Bronchial epithelial cell (primary cell): ENCODE data around the gene ANXA8. TPM values are rescaled to one million over a fixed set of nuclear protein-coding genes. Genes with fewer than 3 reads are reported as not detected.
A peak's percentile ranks its signal among the peaks of the same experiment; 100 is the strongest.
"Not testable (repeated sequence)": the region's sequence is repeated elsewhere in the genome, so short reads cannot be mapped to it uniquely, and the experiment has no call there.

ENCODE experiments used
- DNase-seq: peaks from one replicate; pipeline ENCODE4 v3.0.0-alpha.2; 2010; ENCODE audit warnings: low read depth
- FAIRE-seq: peaks from 2 replicates; lab custom pipeline; 2011; peaks lifted over from hg19 to GRCh38; lab: Jason Lieb, UNC
- H3K27me3 ChIP-seq: 2 replicates; pipeline ENCODE4 v1.5.1; 2011; ENCODE audit warnings: low read length; ENCODE audit not compliant: control insufficient read depth, insufficient read depth
- H3K36me3 ChIP-seq: 2 replicates; pipeline ENCODE4 v1.5.1; 2011; ENCODE audit warnings: low read length; ENCODE audit not compliant: control insufficient read depth, insufficient read depth
- H3K4me3 ChIP-seq: 2 replicates; pipeline ENCODE4 v1.5.1; 2011; ENCODE audit warnings: mild to moderate bottlenecking, low read depth, low read length, control low read depth
- total RNA-seq: library from RNA; depleted of rRNA; stranded (reverse); fragments of >200 nt; gene quantifications from 2 replicates; pipeline ENCODE4 v1.2.1, GENCODE V29; 2014
- TF ChIP-seq, protein P1 (sequence below): IDR thresholded peaks from 2 replicates; pipeline ENCODE4 v1.5.1; 2011; ENCODE audit warnings: mild to moderate bottlenecking, moderate library complexity, low read length, control low read depth, inconsistent platforms; ENCODE audit not compliant: insufficient read depth, severe bottlenecking

Gene ANXA8
- total RNA-seq, 1 donor from 2014 or later = 176 TPM

DNA sequence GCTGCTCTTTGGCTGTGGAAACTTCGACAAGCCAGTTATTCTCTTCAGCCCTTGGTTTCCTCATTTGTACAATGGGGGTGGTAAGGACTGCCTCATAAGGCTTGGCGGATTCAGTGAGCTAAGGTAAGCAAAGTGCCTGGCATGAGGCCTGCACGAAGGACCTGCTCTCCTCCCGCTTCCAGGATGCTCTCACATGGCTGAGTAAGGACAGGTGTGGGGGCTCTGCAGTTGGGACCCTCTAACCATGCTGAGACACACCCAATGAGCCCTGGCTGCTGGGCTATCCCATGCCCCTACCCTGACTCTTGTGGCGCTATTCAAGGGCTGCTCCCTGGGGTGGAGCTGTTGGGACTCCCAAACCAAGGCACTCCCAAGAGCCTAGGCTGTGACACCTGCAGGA lies 8.8 kb downstream of the ANXA8 start:
- not testable (repeated sequence) for H3K27me3 ChIP-seq, DNase-seq, FAIRE-seq

DNA sequence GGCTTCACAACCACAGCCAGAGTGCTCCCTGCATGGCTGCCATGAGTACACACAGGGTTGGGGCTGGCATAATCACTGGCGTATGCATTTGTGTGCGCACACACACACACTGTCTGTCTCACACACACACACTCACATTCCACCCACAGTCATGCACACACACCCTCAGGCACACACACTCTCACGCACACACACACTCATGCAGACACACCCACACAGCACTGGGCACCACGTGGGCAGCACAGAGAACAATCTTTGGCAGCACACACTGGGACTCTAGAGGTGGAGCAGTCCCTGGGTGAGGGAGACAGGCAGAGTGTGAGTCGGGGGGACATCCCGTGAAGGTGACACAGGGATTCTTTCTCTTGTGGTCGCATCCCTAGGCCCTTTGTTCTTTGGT lies 10.4 kb downstream of the ANXA8 start:
- H3K36me3 ChIP-seq, H3K4me3 ChIP-seq, FAIRE-seq, H3K27me3 ChIP-seq, DNase-seq: not testable (repeated sequence)

More for the DNA sequence above, 8.8 kb downstream of the ANXA8 start:
- not testable (repeated sequence) for H3K4me3 ChIP-seq, H3K36me3 ChIP-seq

DNA sequence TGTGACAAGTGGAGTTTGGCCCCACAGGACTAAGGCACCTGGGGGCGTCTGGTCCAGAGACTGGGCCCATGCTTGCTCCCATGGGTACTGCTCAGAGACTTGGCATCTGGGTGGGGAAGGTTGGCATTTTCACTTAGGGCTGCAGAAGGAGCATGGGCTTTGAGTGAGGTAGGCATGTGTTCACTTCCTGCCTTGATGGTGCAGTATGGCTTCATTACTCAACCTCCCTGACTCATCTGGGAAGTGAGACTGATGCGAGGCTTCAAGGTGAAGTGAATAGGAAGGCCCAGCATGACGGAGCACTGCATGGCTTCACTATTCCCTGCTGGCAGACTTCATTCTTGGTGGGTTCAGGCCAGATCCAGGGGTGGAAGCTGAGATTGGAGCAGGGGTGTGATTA lies 11.3 kb downstream of the ANXA8 start:
- H3K4me3 ChIP-seq, FAIRE-seq, H3K36me3 ChIP-seq, DNase-seq, H3K27me3 ChIP-seq: not testable (repeated sequence)

DNA sequence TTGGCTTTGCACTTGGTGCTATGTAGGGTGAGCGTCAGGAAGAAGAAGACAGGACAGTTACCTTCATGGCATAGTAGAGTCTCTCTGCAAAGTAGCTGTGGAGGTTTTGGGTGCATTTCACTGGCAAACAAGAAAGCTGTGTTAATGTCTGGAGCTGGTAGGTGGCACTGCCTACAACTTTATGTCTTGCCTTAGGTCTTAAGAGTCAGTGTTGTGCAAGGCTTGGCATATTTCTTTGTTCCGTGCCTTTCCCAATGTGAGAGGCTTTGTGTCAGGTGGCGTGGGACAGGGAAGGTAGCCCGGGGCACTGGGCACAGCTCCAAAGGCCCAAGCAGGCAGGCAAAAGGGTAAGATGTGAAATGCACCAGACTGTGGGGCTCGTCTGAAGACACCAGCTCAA lies 11.8 kb downstream of the ANXA8 start:
- not testable (repeated sequence) for H3K36me3 ChIP-seq, H3K27me3 ChIP-seq, H3K4me3 ChIP-seq, FAIRE-seq, DNase-seq

DNA sequence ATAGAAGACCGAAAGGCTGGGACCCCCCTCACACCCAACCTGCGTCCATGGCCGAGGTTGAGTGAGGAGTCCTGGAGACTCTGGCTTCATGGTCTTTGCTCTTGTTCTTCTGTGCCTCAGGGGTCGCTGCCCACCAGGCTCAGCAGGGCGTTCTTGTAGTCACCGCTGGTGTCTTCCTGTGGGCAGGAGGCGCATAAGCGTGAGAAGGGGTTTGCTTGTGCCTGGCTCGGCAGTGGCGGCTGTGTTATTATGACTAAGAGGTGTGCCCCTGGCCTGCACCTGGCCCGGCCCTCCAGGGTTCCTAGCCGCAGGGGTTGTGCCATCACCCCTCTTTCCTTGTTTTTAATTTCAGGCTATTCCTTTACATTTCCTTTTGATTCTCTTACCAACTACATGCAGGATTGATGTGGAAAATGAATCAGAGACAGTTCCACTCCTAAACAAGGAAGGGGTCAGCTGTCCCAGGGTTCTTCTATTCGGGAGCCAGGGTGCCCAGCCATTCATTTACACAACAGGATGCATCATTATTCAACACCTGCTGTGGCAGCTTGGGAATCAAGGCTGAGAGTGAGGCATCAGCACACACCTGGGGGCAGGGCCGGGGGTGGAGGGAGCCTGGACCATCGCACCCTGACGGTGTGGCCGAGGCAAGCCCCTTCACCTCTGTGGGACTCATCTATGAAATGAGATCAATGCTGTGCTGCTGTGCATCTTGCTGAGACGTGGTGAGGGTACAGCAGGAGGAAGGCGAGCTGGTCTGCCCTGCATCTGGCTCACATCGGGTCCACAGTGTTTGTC lies 15.0 kb downstream of the ANXA8 start:
- not testable (repeated sequence) for H3K4me3 ChIP-seq, H3K36me3 ChIP-seq, H3K27me3 ChIP-seq, DNase-seq, FAIRE-seq

DNA sequence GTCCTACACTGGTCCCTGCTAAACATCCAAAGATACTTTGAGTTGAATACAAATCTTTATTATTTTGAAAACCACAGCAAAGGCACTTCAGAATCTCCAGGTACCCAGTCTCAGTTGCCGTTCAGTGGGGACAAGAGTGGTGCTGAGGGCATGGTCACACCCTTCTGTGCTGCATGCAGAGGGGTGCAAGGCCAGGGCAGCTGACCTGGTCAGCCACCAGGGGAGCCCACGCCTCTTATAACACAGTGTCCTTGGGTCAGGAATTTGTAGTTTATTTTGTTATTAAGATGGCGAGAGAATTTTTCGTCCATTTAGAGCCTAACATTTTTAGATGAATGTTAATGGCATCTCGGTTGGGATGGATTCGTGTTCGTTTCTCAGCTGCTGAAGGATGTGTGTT lies 16.0 kb downstream of the ANXA8 start:
- not testable (repeated sequence) for H3K27me3 ChIP-seq, DNase-seq

DNA sequence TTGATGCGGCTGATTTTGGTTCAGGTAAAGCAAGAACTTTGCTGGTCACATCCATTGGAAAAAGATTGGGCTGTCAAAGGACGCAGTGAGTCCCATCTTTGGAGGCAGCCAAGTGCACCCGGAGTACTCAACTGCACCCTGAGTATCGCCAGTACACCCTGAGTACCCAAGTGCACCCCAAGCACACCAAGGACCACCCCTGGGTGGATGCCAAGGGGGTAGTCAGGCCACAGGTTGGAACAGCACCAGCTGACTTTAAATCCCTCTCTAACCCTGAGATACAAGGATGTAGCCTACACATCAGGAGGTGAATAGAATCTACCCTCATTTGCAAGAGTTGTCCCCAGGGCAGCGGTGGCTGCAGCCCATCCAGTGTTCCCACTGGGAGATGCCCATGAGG lies 16.5 kb downstream of the ANXA8 start:
- H3K36me3 ChIP-seq, H3K27me3 ChIP-seq, FAIRE-seq, H3K4me3 ChIP-seq, DNase-seq: not testable (repeated sequence)

More for the DNA sequence above, 16.0 kb downstream of the ANXA8 start:
- not testable (repeated sequence) for H3K4me3 ChIP-seq, H3K36me3 ChIP-seq, FAIRE-seq

DNA sequence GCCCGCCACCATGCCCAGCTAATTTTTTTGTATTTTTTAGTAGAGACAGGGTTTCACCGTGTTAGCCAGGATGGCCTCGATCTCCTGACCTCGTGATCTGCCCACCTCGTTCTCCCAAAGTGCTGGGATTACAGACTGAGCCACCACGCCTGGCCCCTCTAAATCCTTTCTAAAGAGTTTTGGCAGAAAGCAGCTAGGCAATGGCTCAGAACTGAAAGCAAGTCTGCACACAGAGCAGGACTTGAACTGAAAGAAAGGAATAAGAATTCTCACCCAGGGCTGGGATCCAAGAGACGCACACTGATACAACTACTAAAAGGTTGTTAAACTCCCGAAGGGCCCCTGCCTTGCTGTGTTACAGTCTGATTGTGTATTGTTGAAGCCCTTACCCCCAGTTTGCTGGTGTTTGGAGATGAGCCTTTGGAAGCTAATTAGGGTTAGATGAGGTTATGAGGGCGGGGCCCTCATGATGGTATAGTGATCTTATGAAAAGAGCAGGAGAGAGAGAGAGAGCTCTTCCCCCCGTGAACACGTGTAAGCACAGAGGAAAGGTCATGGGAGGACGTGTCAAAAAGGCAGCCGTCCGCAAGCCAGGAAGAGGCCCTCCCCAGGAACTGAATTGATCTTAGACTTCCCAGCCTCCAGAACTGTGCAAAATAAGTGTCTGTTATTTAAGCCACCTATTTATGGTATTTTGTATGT lies 18.5 kb downstream of the ANXA8 start:
- FAIRE-seq, H3K36me3 ChIP-seq, H3K4me3 ChIP-seq, H3K27me3 ChIP-seq, DNase-seq: not testable (repeated sequence)

DNA sequence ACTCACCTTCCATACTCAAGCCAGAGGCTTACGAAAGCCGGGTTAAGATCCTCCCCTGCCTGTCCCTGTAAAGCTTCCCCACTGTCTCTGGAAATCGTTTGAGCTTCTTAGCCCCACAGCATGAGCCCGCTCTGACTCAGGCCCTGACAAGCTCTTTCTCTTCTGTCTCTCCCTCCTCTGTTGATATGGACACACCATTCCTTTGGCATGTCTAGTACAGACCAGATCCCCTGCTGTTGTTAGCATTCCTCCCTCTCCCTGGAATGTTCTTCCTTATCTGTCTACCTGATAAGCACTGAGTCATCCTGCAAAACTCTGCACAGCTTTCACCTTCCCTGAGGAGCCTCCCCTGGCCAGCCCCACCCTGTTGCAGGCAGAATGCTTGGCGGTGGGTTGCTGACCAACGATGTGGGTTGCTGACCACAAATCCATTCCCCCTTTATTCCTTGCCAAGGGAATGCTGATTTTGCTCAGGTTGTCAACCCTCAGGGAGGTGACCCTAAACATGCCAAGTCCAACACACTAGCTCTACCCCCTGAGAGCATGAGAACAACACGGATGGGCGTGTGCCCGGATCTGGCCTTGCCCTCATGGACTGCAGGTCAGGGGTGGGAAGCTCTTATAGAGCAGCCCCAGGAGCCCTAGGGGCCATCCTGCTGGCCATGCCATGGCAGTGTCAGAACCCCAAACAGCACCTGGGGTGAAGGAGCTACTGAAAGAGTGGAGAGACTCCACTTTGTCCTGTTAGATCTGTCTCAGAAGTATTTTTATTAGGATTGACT lies 21.1 kb downstream of the ANXA8 start:
- FAIRE-seq, H3K4me3 ChIP-seq, H3K27me3 ChIP-seq, DNase-seq, H3K36me3 ChIP-seq: not testable (repeated sequence)

DNA sequence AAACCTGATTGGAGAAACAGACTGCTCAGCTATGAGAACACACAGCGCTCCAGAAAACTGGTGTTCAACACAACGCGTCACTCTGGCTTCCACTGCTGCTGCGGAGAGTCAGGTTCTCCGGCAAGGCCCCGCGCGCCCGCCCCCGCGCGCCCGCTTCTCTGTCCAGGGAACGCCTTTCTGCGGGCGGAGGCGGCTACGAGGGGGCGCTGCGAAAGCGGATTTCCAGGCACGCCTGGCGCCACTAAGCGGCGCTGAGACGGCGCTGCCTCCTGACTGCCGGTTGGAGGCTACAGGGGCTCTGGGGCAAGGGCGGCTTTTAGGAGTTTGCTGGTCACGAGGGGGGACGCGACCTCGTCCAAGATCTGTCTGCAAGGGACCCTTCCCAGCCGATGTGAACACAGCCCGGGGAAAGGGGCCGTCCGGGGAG lies 22.6 kb downstream of the ANXA8 start:
- not testable (repeated sequence) for FAIRE-seq, H3K4me3 ChIP-seq, H3K36me3 ChIP-seq, H3K27me3 ChIP-seq
- peak; percentile 68 for DNase-seq
- TF ChIP-seq, protein P1, sequence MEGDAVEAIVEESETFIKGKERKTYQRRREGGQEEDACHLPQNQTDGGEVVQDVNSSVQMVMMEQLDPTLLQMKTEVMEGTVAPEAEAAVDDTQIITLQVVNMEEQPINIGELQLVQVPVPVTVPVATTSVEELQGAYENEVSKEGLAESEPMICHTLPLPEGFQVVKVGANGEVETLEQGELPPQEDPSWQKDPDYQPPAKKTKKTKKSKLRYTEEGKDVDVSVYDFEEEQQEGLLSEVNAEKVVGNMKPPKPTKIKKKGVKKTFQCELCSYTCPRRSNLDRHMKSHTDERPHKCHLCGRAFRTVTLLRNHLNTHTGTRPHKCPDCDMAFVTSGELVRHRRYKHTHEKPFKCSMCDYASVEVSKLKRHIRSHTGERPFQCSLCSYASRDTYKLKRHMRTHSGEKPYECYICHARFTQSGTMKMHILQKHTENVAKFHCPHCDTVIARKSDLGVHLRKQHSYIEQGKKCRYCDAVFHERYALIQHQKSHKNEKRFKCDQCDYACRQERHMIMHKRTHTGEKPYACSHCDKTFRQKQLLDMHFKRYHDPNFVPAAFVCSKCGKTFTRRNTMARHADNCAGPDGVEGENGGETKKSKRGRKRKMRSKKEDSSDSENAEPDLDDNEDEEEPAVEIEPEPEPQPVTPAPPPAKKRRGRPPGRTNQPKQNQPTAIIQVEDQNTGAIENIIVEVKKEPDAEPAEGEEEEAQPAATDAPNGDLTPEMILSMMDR = peak; percentile 35
